ENCODE measurements around the gene STIM1.

DNA sequence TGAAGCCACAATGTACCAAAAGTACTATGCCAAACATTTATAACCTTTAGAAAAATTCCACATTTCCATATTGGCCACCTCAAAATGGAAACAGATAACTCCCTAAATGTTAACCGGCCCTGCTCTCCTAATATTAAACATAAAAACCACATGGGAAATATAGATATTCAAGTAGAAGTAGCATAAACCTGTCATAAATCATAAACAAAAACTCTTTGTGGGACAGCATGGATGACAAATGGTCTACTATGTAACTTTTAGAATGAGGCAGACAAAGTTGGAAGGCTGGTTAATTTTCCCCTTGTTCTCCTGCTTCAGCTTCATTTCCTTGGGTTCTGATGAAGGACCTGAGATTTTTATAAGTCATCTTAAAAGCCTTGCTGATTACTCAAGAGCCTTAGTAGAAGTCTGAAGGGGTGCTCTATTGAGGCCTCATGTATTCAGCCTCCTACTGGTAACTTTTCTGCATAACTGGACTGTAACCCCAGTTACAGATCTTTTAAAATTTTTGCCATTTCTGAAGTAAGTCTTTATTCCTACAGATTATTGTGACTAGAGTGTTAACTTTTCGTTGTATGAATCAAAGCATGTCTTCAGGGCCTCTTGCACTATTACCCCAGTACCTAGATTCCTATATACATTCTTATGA lies 116.4 kb downstream of the STIM1 start:
- no peak for TF ChIP-seq POLR2A (IDR thresholded peaks at IDR 0.05)
- TF ChIP-seq, protein P1, sequence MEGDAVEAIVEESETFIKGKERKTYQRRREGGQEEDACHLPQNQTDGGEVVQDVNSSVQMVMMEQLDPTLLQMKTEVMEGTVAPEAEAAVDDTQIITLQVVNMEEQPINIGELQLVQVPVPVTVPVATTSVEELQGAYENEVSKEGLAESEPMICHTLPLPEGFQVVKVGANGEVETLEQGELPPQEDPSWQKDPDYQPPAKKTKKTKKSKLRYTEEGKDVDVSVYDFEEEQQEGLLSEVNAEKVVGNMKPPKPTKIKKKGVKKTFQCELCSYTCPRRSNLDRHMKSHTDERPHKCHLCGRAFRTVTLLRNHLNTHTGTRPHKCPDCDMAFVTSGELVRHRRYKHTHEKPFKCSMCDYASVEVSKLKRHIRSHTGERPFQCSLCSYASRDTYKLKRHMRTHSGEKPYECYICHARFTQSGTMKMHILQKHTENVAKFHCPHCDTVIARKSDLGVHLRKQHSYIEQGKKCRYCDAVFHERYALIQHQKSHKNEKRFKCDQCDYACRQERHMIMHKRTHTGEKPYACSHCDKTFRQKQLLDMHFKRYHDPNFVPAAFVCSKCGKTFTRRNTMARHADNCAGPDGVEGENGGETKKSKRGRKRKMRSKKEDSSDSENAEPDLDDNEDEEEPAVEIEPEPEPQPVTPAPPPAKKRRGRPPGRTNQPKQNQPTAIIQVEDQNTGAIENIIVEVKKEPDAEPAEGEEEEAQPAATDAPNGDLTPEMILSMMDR (IDR thresholded peaks at IDR 0.05): peak in 1 of 6 experiments; percentile 12

All from Peyer's patch (tissue), 4 donors.